Stimulated activated CD8-positive, alpha-beta memory T cell treated with anti-CD3 and anti-CD28 coated beads, Interleukin-7, amount 100 ng/mL, for 1 hour (primary cell): Measurements from ENCODE around the gene EXT2.

Experiments used
- DNase-seq, 2 donors: peaks; one replicate each; pipeline ENCODE4 v3.0.0-alpha.2; 2020; ENCODE audit warnings: low read depth in 2 of 2

The EXT2 gene

DNA sequence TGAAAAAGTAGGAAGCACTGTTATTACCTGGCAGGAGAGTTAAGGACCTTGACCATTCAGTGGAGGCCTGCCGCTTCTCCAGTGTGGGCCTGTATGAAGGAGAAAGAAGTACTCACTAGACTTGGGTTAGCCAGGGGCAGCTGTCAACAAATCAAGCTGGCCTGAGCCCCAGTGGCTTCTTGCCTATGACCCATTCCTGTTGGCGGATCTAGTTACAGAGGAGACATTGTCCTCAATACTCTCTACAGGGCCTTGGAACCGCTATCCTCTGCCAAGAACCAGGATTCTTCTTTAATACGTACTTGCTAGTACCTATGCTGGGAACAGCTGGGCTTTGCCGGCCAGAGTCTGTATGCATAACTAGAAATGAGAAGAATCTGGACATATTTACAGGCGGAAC, 146.4 kb downstream of the EXT2 start:
- DNase-seq, result no peak

DNA sequence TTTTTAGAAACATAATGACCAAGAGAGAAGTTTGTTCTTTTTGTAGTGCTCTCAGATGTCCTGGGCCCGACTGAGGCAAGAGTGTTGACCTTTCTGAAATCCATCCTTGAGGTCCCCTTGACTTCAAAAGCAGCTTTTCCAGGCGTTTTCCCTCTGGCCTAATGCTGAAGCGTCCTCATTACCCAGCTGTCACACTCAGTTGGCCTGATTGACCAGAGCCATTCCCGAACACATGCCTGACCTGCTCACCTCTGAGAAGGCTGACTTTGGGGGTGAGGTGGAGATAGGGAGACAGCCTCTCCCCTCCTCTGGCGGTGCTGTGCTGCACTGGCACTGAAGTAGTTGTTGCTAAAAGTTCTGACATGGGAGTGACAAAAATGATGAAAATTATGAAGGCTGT, 147.6 kb downstream of the EXT2 start:
- no peak for DNase-seq

DNA sequence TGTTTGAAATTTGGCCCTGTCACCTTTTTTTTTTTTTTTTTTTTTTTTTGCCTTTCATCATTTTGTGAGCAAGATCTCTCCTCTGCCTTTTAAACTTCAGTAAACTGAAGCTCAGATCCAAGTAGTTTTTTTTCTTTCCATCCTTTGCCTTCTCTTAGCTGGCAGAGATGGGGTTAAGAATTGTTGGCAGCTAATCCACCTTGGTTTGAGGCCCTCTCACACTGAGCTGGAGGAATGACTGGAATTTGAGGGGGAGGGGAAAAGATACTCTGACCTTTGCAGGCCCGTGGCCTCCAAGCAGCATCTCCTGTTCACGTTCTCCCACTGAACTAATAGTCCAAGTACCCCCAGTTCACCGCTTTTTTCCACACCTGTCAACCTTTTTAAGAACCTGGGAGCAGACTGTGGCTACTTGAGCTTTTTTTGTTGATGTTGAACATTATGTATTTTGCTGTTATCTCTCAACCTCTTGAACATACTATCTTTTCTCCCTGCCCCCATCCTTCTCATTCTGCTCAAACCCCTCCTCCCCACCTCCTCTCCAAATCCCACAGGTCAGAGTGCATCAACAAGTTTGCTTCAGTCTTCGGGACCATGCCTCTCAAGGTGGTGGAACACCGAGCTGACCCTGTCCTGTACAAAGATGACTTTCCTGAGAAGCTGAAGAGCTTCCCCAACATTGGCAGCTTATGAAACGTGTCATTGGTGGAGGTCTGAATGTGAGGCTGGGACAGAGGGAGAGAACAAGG, 148.3 kb downstream of the EXT2 start:
- DNase-seq, result no peak

DNA sequence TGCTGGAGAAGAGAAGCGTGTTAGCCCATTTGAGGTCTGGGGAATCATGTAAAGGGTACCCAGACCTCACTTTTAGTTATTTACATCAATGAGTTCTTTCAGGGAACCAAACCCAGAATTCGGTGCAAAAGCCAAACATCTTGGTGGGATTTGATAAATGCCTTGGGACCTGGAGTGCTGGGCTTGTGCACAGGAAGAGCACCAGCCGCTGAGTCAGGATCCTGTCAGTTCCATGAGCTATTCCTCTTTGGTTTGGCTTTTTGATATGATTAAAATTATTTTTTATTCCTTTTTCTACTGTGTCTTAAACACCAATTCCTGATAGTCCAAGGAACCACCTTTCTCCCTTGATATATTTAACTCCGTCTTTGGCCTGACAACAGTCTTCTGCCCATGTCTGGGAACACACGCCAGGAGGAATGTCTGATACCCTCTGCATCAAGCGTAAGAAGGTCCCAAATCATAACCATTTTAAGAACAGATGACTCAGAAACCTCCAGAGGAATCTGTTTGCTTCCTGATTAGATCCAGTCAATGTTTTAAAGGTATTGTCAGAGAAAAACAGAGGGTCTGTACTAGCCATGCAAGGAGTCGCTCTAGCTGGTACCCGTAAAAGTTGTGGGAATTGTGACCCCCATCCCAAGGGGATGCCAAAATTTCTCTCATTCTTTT, 149.3 kb downstream of the EXT2 start:
- DNase-seq, result no peak

DNA sequence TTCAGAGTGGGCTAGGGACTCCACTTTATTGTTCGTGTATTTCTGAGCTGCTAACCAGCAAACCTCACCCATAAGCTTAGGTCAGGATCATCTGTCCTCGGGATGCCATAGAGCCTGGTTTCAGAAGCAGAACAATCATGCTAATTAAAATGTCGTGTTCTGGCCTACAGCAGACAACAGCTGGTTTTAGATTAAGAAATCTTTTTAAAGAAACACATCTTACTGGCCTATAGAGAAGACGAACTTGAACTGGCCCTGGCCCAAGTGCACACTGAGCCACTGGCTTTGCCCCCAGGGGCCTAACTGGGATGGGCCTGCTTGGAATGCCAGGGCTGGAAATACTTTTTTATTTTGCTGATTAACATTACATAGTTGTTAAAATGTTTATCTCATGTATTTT, 151.2 kb downstream of the EXT2 start:
- DNase-seq, result no peak

DNA sequence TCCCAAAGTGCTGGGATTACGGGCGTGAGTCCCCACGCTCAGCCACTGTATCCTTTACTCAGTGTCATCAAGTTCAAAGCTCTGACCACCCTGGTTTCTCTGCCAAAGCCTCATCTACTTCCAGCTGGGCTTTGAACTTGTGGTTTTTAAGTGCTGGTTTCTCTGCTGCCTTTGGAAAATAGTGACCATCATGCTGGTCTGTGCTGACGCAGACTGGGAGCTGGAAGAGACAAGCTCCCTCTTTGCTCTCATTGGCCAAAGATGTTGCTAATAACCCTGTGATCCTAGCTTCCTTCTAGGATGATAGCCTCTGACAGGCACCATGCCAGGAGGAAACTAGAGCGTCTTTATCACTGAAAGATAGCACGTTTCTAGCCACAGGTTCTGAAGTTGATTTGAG, 152.0 kb downstream of the EXT2 start:
- no peak for DNase-seq

DNA sequence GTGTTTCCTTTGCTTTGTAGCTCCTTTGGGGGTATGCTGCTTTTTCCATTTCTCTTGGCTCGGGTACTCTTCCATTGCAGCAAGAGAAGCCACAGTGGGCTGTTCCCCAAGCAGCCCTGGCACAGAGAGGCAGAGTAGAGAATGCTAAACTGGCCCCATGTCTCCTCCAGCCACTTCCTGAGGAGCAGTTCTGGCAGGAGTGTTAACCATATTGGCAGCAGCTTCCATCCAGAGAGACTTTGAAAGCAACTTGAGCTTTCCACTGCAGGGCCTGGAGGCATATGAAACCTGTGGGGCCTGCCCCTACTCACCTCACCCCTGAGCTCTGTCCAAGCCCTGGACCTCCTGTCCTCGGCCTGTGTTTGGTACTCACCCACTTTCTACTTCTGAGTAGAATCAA, 152.6 kb downstream of the EXT2 start:
- no peak for DNase-seq

DNA sequence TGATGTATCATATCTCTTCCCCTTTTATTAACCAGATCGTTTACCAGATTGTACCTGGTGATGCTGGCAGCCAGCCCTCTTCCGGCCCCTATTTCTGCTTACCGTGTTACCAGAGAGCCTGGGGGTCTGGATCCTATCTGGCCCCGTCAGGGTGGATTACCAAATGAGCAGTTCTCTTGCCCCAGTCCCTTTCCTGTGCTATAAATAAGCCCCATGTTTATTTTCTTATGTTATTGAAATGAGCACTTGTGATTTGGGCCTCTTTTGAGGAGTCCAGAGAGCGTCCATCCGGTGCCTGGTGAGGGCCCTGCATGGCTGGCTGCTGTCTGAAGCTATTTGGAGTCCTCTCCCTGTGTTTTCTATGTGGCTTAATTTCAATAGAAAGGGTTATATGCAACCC, 154.9 kb downstream of the EXT2 start:
- no peak for DNase-seq

DNA sequence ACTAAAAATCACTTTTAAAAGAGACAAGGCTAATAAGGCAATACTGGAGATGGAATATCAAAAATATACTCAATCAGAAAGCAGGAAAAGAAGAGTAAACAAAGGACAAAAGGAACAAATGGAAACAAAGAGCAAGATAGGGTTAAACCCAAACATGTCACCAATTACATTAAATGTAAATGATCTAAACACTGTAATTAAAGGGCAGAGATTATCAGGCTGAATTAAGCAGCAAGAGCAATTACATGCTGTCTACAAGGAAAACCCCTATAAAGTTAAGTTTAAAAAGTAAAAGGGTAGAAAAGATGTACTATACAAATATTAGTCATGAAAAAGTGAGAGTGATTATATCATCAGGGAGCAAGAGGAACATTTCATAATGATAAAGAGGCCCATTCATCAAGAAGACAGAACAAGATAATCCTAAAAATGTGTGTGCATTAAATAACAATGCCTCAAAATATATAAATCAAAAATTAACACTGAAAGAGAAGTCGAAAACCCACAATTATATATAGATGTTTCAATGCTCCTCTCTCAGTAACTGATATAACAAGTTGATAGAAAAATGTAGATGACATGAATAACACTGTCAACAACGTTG, 157.6 kb downstream of the EXT2 start:
- DNase-seq, result no peak

DNA sequence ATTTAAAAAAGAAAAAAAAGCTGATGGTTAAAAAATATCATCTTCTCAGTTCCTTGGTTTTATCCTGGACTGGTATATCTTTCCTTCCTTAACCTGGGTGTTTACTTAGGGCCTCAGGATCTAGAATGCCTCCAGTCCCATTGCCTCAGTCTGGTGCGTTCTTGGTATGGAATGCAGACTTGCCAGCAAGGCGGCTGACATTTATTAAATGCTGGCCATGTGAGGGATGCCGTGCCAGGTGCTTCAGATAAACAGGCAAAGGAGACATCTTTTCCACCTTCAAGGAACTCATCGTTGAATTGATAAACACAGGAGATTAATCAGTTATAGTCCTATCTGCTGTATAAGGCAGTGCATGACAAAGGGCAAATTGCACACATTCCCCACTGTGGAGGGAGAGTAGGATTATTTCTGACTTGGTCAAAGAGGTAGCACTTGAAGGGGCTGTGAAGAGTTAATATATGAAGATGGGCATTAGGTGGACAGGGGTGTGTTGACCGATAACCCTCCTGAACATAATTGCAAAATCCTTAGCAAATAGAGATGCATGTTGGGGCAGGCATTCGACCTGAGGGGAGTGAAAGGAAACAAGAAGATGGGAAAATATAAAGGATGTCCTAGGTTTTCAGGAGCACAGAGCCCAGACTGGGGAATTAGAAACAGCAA, 160.1 kb downstream of the EXT2 start:
- DNase-seq, result no peak

DNA sequence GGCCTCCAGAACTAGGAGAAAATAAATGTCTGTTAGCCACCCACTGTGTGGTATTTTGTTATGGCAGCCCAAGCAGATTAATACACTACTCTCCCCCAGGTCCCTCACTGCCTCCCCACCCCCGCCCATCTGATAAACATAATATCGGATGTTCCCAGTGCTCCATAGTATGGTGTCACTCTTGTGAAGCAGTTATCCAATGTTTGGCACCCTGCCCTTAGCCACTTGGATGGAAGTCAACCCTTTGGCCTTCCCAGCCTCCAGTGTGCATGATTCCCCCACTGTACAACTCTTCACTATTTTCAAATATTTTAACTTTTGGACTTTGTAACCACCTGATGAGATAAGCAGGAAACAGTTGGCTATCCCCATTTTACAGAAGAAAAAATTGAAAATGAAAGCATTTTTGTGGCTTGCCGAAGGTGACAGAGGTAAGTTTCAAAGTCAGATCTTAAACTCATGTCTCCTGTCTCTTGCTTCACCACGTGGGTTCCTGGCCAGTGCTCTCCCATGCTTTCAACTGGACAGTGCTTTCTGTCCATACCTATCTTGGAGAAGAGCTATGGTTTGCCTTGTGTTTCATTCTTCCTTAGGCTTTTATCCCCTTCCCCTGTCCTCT, 161.3 kb downstream of the EXT2 start:
- no peak for DNase-seq

DNA sequence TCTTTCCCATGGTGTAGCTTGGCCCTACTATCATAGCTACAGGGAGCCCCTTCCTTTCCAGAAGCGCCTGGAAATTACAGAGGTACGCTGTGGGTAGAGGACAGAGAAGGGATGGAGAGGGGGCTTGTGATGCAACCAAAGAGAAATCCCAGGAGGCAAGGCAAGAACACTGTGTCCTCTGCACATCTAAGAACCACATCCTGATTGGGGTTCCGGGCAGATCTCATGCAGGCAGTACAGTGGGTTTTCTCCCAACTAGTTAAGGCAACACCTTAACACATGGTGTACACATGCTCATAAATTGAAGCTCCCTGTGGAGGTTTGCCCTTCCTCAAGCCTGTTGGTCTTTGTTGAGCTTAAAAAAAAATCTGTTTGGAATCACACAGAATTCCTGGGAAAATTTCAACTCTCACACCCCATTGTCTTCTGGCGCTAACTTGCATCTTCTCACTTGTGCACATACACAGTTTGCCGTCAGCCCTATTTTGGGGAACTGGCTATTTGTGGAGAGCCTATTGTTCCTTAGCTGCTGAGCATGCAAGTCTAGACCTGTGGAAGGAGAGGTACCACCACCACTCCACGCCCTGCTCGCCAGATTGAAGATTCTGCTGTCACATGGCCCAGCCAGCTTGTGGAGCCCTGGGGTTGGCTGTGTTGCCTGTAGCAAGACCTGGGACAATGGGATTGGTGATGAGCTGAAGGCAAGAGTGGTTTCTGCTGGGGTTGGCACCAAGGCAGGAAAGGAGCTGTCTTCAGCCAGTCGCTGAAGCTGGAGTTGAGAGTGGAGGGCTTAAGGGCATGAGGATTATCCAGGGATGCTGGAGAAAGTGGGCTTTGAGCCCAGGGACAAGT, 162.1 kb downstream of the EXT2 start:
- no peak for DNase-seq

DNA sequence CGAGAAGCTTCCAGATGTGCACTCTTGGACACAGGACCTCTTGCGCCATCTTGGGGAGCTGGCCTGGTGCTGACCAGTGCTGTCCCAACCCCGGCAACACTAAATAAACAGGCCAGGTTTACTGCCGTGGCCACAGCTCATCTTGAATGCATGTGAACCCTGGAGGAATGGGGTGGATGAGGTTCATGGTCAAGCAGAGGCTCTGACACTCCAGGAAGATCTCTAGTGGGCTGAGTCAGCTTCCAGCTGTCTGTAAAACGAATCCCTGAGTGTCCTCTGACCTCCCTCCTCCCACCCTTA, 162.7 kb downstream of the EXT2 start:
- no peak for DNase-seq

DNA sequence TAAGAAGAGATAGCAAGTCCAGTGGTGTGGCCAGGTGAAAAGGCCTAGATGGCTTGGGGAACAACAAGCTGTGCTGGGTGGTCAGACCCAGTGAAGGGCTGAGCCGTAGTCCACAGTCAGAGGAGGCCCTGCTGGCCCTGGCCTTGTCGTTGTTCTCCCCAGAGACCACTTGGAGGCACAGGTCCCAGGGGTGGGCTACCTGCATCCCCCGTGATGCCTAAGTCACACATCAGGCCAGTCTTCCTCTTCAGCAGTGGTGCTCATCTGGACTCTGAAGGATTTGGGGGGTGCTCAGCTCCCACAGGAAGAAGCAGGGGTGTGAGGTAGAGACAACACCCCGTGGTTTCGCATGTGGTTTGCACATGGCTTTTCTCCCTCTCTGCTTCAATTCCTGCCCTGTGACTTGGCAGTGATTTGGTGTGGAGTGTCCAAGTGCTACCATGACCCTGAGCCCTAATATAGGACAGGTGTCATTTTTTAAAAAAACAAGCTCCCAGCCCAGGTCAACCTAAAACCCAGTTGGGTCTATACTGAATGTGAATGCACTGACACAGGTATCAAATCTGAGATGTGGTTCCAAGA, 163.5 kb downstream of the EXT2 start:
- no peak for DNase-seq

DNA sequence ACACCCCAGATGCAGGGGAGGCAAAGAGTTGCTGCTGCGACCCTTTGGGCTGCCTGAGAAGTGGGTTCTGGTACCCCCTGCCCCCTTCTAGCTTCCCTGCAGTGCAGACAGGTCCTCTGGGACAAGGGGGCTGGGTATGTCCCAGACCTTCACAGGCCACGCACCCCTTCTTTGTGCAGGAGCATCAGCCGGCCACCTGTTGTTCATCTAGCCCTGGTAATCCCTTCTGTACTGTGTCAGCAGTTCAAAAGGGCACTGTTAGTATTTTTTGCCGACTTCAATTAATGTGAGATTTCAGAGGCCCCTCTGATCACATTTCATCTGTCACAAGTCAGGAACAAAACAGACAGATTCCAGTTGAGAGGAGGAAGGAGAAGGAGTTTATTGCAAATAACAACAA, 164.6 kb downstream of the EXT2 start:
- no peak for DNase-seq

DNA sequence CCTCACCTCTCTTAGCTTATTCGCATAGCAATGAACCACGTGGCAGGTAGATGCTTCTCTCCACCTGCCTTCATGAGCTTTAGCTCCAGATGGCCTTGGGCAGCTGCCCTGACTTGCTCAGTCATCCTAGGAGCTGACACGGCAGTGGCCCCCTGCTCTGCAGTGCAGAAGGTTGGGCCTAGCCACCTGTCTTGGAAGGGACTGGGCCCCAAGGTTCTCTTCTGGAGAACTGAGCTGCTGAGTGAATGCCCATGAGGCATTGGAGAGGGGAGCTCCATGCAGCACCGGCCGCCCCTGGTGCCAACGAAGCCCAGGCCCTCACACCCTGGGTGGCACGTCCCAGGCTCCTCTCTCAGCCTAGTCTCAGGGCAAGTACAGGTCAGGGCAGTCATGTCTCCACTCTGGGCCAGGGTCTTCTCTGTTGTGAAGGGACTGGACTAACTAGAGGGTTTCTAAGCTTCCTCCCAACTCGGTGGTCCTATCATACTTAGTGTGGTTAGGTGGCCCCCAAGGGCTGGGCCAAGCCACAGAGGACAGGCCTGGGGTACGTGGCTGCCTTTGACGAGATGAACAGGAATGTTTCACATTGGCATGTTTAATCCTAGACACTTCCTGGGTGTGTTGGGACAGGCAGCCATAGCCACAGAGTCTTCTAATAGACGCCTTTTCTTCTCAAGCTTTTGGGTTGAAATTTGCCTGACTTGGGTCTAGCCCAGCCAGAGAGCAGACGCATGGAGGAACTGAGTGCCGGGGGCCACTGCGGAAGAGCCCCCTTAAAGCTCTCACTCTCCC, 166.5 kb downstream of the EXT2 start:
- DNase-seq, result no peak

DNA sequence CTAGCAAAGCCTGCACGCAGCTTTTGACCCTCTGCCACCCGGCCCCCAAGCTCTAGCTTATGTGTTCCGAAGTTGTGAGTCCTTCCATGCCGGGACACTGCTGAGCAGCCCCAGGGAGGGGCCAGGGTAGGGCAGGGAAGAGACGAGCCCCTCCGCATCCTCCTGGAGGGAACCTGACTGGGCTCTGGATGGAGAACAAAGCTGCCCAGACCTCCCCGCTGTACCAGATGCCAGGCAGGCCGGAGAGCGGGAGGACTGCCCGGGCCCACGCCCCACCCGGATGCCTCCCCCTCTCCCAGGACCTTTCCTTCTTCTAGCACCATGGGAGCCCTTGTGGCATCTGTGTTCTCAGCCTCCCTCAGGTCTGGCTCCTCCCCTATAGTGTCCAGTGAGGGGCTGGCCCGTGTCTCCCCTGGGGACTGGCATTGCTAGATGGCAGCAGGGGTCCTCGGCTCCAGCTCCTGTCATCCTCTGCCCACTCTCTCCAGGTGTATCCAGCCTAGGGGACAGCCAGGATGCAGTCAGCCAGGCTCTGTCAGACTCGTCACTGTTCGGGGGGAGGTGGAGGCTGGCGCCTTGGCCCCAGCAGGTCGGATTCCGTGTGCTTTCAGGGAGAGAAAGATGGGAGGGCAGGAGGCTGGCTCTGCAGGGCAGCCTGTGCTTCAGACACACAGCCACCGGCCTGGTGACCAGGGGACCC, 168.4 kb downstream of the EXT2 start:
- DNase-seq, result no peak

DNA sequence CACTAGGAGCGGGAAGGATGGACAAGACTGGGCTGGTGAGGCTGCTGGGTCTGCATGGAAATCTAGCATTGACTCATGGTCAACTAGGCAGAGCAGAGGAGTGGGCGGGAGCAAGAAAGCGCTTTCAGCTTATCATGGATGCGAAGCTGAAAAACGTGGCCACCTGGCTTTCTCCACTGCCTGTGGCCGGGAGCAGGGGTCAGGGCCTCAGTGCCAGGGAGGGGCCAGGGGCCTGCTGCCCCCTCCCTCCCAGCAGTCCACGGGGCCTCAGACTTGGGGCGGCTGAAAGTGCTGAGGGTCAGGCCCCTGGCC, 168.9 kb downstream of the EXT2 start:
- DNase-seq, result no peak

DNA sequence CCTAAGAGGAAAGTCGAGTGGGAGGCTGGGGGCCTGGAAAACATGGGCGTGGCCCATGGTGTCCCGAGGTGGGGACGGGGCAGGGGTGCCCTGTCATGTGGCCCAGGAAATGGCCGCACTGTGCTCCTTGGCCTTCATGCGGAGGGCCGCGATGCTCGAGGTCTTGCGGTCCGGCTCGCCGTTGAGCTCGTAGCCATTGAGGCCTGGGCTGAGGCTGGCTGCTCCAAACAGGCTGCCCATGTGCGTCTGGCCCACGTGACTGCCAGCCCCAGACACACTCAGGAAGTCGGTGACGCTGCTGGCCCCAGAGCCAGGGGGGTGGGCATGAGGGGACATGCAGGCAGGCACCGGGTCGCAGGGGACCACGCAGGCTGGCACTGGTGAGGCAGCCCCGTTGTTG, 169.3 kb downstream of the EXT2 start:
- no peak for DNase-seq
